ENCODE results near the gene CLTB. TPM values are rescaled to one million over a fixed set of nuclear protein-coding genes. Genes with fewer than 3 reads are reported as not detected.

CLTB gene
- total and polyA plus RNA-seq, 2 of the 13 experiments (the other 11 are each of a cell fraction or from before 2014, with no cell fraction given): 23.3 to 33.8 TPM

- no peak for TF ChIP-seq CEBPZ (IDR thresholded peaks at IDR 0.05; ENCODE audit: low read length)
- no peak for TF ChIP-seq GMEB2 (CRISPR knock-in tag; IDR thresholded peaks at IDR 0.05; ENCODE audit: low read depth)
- no peak for TF ChIP-seq PHF5A (CRISPR knock-in tag; IDR thresholded peaks at IDR 0.05; ENCODE audit: low read depth, unreplicated experiment)
- TF ChIP-seq RAD51 (IDR thresholded peaks at IDR 0.05; ENCODE audit: borderline replicate concordance): no peak
- peak; percentile 89 to 90 for TF ChIP-seq HMGXB4 (CRISPR knock-in tag; IDR thresholded peaks at IDR 0.05; ENCODE audit: borderline replicate concordance in 1 of 2, low read depth in 1 of 2)
- no peak for TF ChIP-seq ZNF468 (CRISPR knock-in tag; IDR thresholded peaks at IDR 0.05)
- no peak for TF ChIP-seq ZNF264 (CRISPR knock-in tag; IDR thresholded peaks at IDR 0.05)
- peak; percentile 64 for TF ChIP-seq SPEN (CRISPR knock-in tag; IDR thresholded peaks at IDR 0.05; ENCODE audit: low read depth)
- no peak for TF ChIP-seq HDAC6 (IDR thresholded peaks at IDR 0.05; ENCODE audit: low read depth, low read length)
- no peak for TF ChIP-seq ZBTB40 (IDR thresholded peaks at IDR 0.05)
- TF ChIP-seq ZBTB40 (CRISPR knock-in tag; IDR thresholded peaks at IDR 0.05): no peak; the same call in 1 of the 2 replicates
These were observed at the start of gene CLTB (continued) for GRCh38 chr5:176415952-176416924.

All from HepG2 (cell line).